AG10803 (cell line): ENCODE data around the gene SNX13.

Source experiments
- DNase-seq: peaks from one replicate; pipeline ENCODE4 v3.0.0; 2010; ENCODE audit warnings: low read depth
- H3K4me3 ChIP-seq: 2 replicates; pipeline ENCODE4 v1.5.1; 2011; ENCODE audit warnings: mild to moderate bottlenecking, low read length, control low read depth
- CTCF ChIP-seq: conservative IDR thresholded peaks from 2 replicates; pipeline ENCODE4 v1.5.1; 2011; ENCODE audit warnings: mild to moderate bottlenecking, low read length, control low read depth, inconsistent platforms

SNX13 gene

GRCh38 chr7:17870406-17870805 is 69.9 kb downstream of the SNX13 start:
- no peak for TF ChIP-seq CTCF
- H3K4me3 ChIP-seq: no peak overlapping the region
- DNase-seq: no peak

- no peak for TF ChIP-seq CTCF
- DNase-seq: no peak
Observed at GRCh38 chr7:17863809-17864143, 76.5 kb downstream of the SNX13 start.

GRCh38 chr7:17863095-17863808 is 77.0 kb downstream of the SNX13 start:
- no peak for TF ChIP-seq CTCF
- no peak overlapping the region for H3K4me3 ChIP-seq
- no peak for DNase-seq

More at GRCh38 chr7:17863809-17864143, 76.5 kb downstream of the SNX13 start:
- H3K4me3 ChIP-seq: no peak overlapping the region

GRCh38 chr7:17856251-17856650 is 84.0 kb downstream of the SNX13 start:
- no peak for TF ChIP-seq CTCF
- DNase-seq: no peak
- H3K4me3 ChIP-seq: no peak overlapping the region

GRCh38 chr7:17855202-17855601 is 85.1 kb downstream of the SNX13 start:
- no peak for TF ChIP-seq CTCF
- DNase-seq: no peak
- no peak overlapping the region for H3K4me3 ChIP-seq

- no peak for DNase-seq
- no peak overlapping the region for H3K4me3 ChIP-seq
- no peak for TF ChIP-seq CTCF
Observed at GRCh38 chr7:17854261-17855047, 85.8 kb downstream of the SNX13 start.

GRCh38 chr7:17852361-17852760 is 87.9 kb downstream of the SNX13 start:
- no peak for TF ChIP-seq CTCF
- no peak for DNase-seq
- H3K4me3 ChIP-seq: no peak overlapping the region
